T-helper 1 cell treated with Interleukin-12 subunit alpha and Interleukin-12 subunit beta and Interleukin-4 antibody, amounts not matched to agents 30 μg/mL and 1 μg/mL, for 36 hours (primary cell): Measurements from ENCODE around the gene LMX1B.

Source experiments
- H3K27ac Mint-ChIP-seq: one replicate; pipeline ENCODE4 v1.8.0; 2021; ENCODE audit warnings: mild to moderate bottlenecking, mixed read lengths
- H3K27me3 Mint-ChIP-seq: one replicate; pipeline ENCODE4 v1.8.0; 2021; ENCODE audit warnings: low read depth, mixed read lengths
- H3K36me3 Mint-ChIP-seq: one replicate; pipeline ENCODE4 v1.8.0; 2021; ENCODE audit warnings: low read depth, mixed read lengths
- H3K4me1 Mint-ChIP-seq: one replicate; pipeline ENCODE4 v1.8.0; 2021; ENCODE audit warnings: low read depth, mixed read lengths
- H3K4me3 Mint-ChIP-seq: one replicate; pipeline ENCODE4 v1.8.0; 2021; ENCODE audit warnings: mild to moderate bottlenecking, moderate library complexity, mixed read lengths
- H3K9me3 Mint-ChIP-seq: one replicate; pipeline ENCODE4 v1.8.0; 2021; ENCODE audit warnings: mixed read lengths

Gene LMX1B

GRCh38 chr9:126618585-126619360, 5.0 kb downstream of the LMX1B start:
- no peaks in the 10 kb centered on the region for H3K9me3 Mint-ChIP-seq
- peaks cover 5% of the 10 kb centered on the region for H3K4me1 Mint-ChIP-seq
- H3K27ac Mint-ChIP-seq: no peak overlapping the region
- H3K27me3 Mint-ChIP-seq: peaks cover 82% of the 10 kb centered on the region
- H3K36me3 Mint-ChIP-seq: peaks cover 2% of the 10 kb centered on the region
- no peak overlapping the region for H3K4me3 Mint-ChIP-seq

GRCh38 chr9:126619361-126620135, 5.8 kb downstream of the LMX1B start:
- Mint-ChIP-seq H3K4me1 (peaks cover 2% of the 10 kb centered on the region), H3K4me3 (no peak overlapping the region), H3K9me3 (no peaks in the 10 kb centered on the region), H3K27ac (no peak overlapping the region), H3K36me3 (peaks cover 2% of the 10 kb centered on the region), H3K27me3 (peaks cover 84% of the 10 kb centered on the region)

- no peaks in the 10 kb centered on the region for H3K4me1 Mint-ChIP-seq
- peaks cover 2% of the 10 kb centered on the region for H3K36me3 Mint-ChIP-seq
- no peaks in the 10 kb centered on the region for H3K9me3 Mint-ChIP-seq
- H3K27me3 Mint-ChIP-seq: peaks cover 89% of the 10 kb centered on the region
- H3K27ac Mint-ChIP-seq: no peak overlapping the region
- H3K4me3 Mint-ChIP-seq: no peak overlapping the region
These were observed 6.8 kb downstream of the LMX1B start for GRCh38 chr9:126620478-126620877.

- H3K4me3 Mint-ChIP-seq: no peak overlapping the region
- peaks cover 90% of the 10 kb centered on the region for H3K27me3 Mint-ChIP-seq
- H3K36me3 Mint-ChIP-seq: peaks cover 2% of the 10 kb centered on the region
- H3K27ac Mint-ChIP-seq: no peak overlapping the region
- peaks cover 3% of the 10 kb centered on the region for H3K4me1 Mint-ChIP-seq
- H3K9me3 Mint-ChIP-seq: no peaks in the 10 kb centered on the region
These were observed 7.6 kb downstream of the LMX1B start for GRCh38 chr9:126621061-126621918.

- Mint-ChIP-seq H3K27me3 (peaks cover 88% of the 10 kb centered on the region), H3K36me3 (no peaks in the 10 kb centered on the region), H3K4me3 (no peak overlapping the region), H3K4me1 (peaks cover 3% of the 10 kb centered on the region), H3K27ac (no peak overlapping the region), H3K9me3 (no peaks in the 10 kb centered on the region)
These were observed 8.4 kb downstream of the LMX1B start for GRCh38 chr9:126621919-126622735.

GRCh38 chr9:126623314-126623666, 9.6 kb downstream of the LMX1B start:
- Mint-ChIP-seq H3K36me3 (no peaks in the 10 kb centered on the region), H3K4me1 (peaks cover 3% of the 10 kb centered on the region), H3K4me3 (no peak overlapping the region), H3K27me3 (peaks cover 88% of the 10 kb centered on the region), H3K9me3 (no peaks in the 10 kb centered on the region), H3K27ac (peak overlapping the region; percentile 45)

GRCh38 chr9:126623667-126624478, 10.1 kb downstream of the LMX1B start:
- Mint-ChIP-seq H3K36me3 (no peaks in the 10 kb centered on the region), H3K9me3 (no peaks in the 10 kb centered on the region), H3K27ac (no peak overlapping the region), H3K27me3 (peaks cover 89% of the 10 kb centered on the region), H3K4me1 (peaks cover 3% of the 10 kb centered on the region), H3K4me3 (no peak overlapping the region)

- Mint-ChIP-seq H3K36me3 (no peaks in the 10 kb centered on the region), H3K4me3 (no peak overlapping the region), H3K9me3 (no peaks in the 10 kb centered on the region), H3K27ac (no peak overlapping the region), H3K4me1 (peaks cover 3% of the 10 kb centered on the region), H3K27me3 (peaks cover 90% of the 10 kb centered on the region)
These were observed 10.7 kb downstream of the LMX1B start for GRCh38 chr9:126624479-126624826.

- Mint-ChIP-seq H3K27ac (no peak overlapping the region), H3K4me3 (no peak overlapping the region), H3K4me1 (peaks cover 3% of the 10 kb centered on the region), H3K36me3 (no peaks in the 10 kb centered on the region), H3K27me3 (peaks cover 90% of the 10 kb centered on the region), H3K9me3 (no peaks in the 10 kb centered on the region)
These were observed 11.2 kb downstream of the LMX1B start for GRCh38 chr9:126624912-126625311.

- peaks cover 89% of the 10 kb centered on the region for H3K27me3 Mint-ChIP-seq
- H3K36me3 Mint-ChIP-seq: no peaks in the 10 kb centered on the region
- no peak overlapping the region for H3K27ac Mint-ChIP-seq
- peaks cover 3% of the 10 kb centered on the region for H3K4me1 Mint-ChIP-seq
- H3K4me3 Mint-ChIP-seq: peak overlapping the region; percentile 61
- no peaks in the 10 kb centered on the region for H3K9me3 Mint-ChIP-seq
These were observed 11.8 kb downstream of the LMX1B start for GRCh38 chr9:126625329-126626126.

- Mint-ChIP-seq H3K27ac (no peak overlapping the region), H3K4me1 (peaks cover 3% of the 10 kb centered on the region), H3K27me3 (peaks cover 86% of the 10 kb centered on the region), H3K9me3 (no peaks in the 10 kb centered on the region), H3K36me3 (no peaks in the 10 kb centered on the region), H3K4me3 (peak overlapping the region; percentile 61)
These were observed 12.6 kb downstream of the LMX1B start for GRCh38 chr9:126626127-126626925.

GRCh38 chr9:126626926-126627233, 13.2 kb downstream of the LMX1B start:
- no peak overlapping the region for H3K4me3 Mint-ChIP-seq
- H3K27me3 Mint-ChIP-seq: peaks cover 84% of the 10 kb centered on the region
- peaks cover 3% of the 10 kb centered on the region for H3K4me1 Mint-ChIP-seq
- no peaks in the 10 kb centered on the region for H3K9me3 Mint-ChIP-seq
- H3K36me3 Mint-ChIP-seq: no peaks in the 10 kb centered on the region
- no peak overlapping the region for H3K27ac Mint-ChIP-seq
